ENCODE results near the gene CAMKK1. TPM values are rescaled to one million over a fixed set of nuclear protein-coding genes. Genes with fewer than 3 reads are reported as not detected.

The CAMKK1 gene
- total RNA-seq, 1 donor from 2014 or later = 3.4 TPM

DNA sequence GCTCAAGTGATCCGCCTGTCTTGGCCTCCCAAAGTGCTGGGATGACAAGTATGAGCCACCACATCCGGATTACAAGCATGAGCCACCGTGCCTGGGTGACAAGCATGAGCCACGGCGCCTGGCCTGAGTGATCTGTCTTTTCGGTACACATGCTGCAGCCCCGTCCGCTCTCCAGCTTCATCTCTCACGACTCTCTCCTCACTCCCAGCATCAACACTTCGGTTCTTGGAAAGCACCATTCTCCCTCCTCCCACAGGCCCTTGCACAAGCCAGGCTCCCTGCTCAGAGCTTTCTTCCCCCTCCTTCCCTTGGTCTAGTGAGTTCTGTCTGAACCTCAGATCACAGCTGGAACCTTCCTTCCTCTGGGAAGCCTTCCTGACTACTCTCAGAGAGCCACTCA is 40.3 kb downstream of the CAMKK1 start:
- DNase-seq (ENCODE audit: low read depth) (no peak), FAIRE-seq (no peak)
- TF ChIP-seq, protein P1, sequence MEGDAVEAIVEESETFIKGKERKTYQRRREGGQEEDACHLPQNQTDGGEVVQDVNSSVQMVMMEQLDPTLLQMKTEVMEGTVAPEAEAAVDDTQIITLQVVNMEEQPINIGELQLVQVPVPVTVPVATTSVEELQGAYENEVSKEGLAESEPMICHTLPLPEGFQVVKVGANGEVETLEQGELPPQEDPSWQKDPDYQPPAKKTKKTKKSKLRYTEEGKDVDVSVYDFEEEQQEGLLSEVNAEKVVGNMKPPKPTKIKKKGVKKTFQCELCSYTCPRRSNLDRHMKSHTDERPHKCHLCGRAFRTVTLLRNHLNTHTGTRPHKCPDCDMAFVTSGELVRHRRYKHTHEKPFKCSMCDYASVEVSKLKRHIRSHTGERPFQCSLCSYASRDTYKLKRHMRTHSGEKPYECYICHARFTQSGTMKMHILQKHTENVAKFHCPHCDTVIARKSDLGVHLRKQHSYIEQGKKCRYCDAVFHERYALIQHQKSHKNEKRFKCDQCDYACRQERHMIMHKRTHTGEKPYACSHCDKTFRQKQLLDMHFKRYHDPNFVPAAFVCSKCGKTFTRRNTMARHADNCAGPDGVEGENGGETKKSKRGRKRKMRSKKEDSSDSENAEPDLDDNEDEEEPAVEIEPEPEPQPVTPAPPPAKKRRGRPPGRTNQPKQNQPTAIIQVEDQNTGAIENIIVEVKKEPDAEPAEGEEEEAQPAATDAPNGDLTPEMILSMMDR (IDR thresholded peaks at IDR 0.05; ENCODE audit: insufficient read depth, low read length, severe bottlenecking) = no peak
- Histone ChIP-seq H3K36me3 (ENCODE audit: control insufficient read depth, insufficient read depth, low read length) (no peaks in the 10 kb centered on the region), H3K27me3 (ENCODE audit: control insufficient read depth, insufficient read depth, low read length) (no peaks in the 10 kb centered on the region), H3K4me3 (ENCODE audit: low read depth, low read length) (no peak overlapping the region)

DNA sequence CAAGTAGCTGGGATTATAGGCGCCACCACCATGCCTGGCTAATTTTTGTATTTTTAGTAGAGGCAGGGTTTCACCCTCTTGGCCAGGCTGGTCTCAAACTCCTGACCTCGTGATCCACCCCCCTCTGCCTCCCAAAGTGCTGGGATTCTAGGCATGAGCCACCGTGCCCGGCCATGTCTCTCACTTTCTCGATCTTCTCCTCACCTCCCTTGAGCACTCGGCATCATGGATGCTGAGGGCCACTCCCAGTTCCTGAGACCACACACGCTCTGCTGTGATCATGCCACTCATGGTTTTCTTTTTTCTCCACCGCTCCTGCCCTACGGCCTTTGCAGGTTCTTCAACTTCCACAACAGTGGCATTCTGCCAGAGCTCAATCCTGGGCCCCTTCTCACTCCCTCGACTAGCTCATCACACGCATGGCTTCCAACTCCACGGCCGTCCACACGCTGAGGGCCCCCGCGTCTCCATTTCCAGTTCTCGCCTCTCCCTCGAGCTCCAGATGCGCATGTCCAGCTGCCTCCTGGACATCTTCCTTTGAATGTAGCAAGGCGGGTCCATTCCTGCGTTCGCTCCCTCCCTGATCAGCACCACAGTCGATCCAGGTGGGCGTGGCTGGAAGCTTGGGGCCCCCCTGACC is 41.3 kb downstream of the CAMKK1 start:
- TF ChIP-seq, protein P1 (IDR thresholded peaks at IDR 0.05; ENCODE audit: insufficient read depth, low read length, severe bottlenecking) = no peak
- no peak overlapping the region for H3K4me3 ChIP-seq (ENCODE audit: low read depth, low read length)
- DNase-seq (ENCODE audit: low read depth) = no peak

DNA sequence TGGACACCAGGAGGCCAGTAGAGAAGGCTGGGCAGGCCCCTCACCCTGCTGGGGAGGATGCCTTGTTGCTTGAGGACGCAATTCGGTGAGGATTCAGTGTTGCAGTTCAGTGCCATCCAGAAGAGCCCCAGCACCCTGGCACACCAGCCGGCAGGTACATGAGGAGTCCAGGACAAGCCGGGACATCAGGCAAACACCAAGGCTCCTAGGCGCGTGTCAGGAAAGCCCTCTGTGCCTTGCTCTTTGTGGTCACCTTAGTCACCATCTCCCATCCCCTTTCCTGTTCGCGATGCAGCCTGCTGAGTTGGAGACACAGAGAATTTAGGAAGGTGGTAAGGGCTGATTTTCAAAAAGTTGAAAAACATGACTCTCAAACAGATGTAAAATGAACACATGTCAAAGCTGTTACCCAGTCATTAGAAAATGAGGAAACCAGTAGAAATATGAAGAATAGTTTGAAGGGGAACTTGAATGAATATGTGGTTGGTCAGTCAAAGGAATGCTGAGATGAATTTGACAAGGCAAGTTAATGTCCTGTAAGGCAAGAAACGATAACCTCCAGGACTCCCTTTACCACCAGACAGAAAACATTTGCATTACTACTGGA is 44.5 kb downstream of the CAMKK1 start:
- TF ChIP-seq, protein P1 (IDR thresholded peaks at IDR 0.05; ENCODE audit: insufficient read depth, low read length, severe bottlenecking) = no peak
- peaks cover 3% of the 10 kb centered on the region for H3K36me3 ChIP-seq (ENCODE audit: control insufficient read depth, insufficient read depth, low read length)
- H3K4me3 ChIP-seq (ENCODE audit: low read depth, low read length) = no peak overlapping the region
- FAIRE-seq = no peak
- H3K27me3 ChIP-seq (ENCODE audit: control insufficient read depth, insufficient read depth, low read length) = no peaks in the 10 kb centered on the region
- DNase-seq (ENCODE audit: low read depth) = no peak

More for the DNA sequence above, 41.3 kb downstream of the CAMKK1 start:
- FAIRE-seq = no peak
- Histone ChIP-seq H3K27me3 (ENCODE audit: control insufficient read depth, insufficient read depth, low read length) (no peaks in the 10 kb centered on the region), H3K36me3 (ENCODE audit: control insufficient read depth, insufficient read depth, low read length) (no peaks in the 10 kb centered on the region)

GRCh38 chr17:3847165-3847670 is 45.6 kb downstream of the CAMKK1 start:
- peaks cover 5% of the 10 kb centered on the region for H3K36me3 ChIP-seq (ENCODE audit: control insufficient read depth, insufficient read depth, low read length)
- no peak overlapping the region for H3K4me3 ChIP-seq (ENCODE audit: low read depth, low read length)
- FAIRE-seq = no peak
- H3K27me3 ChIP-seq (ENCODE audit: control insufficient read depth, insufficient read depth, low read length) = no peaks in the 10 kb centered on the region
- no peak for DNase-seq (ENCODE audit: low read depth)
- TF ChIP-seq, protein P1 (IDR thresholded peaks at IDR 0.05; ENCODE audit: insufficient read depth, low read length, severe bottlenecking) = no peak

DNA sequence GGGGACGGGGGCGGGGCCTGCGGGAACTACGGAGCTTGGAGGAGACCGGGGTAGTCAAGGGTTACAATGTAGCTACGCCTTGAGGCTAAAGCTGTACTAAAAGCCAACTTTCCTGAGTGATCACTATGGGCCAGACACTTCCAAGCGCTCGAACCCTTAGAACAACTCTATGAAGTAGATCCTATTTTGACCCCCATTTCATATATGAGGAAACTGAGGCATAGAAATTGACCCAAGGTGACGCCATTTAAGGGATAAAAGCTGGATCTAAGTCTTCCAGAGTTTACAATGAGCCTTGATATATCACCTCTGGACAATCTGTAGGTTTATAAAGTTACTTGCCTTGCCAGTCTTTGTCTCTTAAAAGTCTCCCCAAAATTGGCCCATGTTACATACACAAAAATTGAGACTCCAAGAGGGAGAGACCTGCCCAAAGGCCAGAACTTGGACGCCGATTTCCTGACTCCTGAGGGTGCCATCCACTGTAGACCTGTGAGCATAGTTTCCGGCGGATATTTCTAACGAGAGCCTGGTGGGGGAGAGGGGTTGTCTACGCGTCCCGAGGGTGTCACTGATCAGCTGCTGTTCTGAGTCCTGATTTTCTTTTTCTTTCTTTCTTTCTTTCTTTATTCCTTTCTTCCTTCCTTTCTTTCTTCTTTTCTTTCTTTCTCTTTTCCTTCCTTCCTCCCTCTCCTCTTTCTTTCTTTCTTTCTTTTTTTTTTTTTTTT is 46.3 kb downstream of the CAMKK1 start:
- H3K27me3 ChIP-seq (ENCODE audit: control insufficient read depth, insufficient read depth, low read length) = no peaks in the 10 kb centered on the region
- H3K4me3 ChIP-seq (ENCODE audit: low read depth, low read length) = no peak overlapping the region
- peaks cover 5% of the 10 kb centered on the region for H3K36me3 ChIP-seq (ENCODE audit: control insufficient read depth, insufficient read depth, low read length)
- FAIRE-seq = no peak
- DNase-seq (ENCODE audit: low read depth) = no peak
- TF ChIP-seq, protein P1 (IDR thresholded peaks at IDR 0.05; ENCODE audit: insufficient read depth, low read length, severe bottlenecking) = no peak

Measured in bronchial epithelial cell (primary cell).